GM18499 (cell line): ENCODE results near the gene NCR2.

Source experiments
- ATAC-seq: cut with Tn5 transposase; IDR thresholded peaks from one replicate; pipeline ENCODE4 v1.9.1; 2021; ENCODE audit warnings: moderate number of reproducible peaks; ENCODE audit not compliant: insufficient read depth, unreplicated experiment

NCR2 gene

DNA sequence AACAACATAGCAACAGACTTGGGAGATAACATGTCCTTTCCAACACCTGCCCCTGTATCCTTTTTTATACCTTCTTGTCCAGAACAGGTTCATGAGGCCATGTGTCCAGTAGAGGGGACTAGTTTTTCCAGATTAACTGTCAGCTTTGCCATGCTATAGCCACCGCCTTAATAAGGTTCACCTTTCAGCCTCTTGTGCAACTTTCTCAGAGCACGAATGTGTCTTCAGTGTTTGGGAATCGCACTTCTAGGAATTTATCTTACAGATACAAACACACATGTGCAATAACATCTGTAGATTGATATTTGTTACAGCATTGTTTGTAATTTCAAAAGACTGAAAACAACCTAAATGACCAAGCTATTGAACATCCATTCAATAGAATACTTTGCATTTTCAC lies 21.4 kb downstream of the NCR2 start:
- ATAC-seq, result no peak

DNA sequence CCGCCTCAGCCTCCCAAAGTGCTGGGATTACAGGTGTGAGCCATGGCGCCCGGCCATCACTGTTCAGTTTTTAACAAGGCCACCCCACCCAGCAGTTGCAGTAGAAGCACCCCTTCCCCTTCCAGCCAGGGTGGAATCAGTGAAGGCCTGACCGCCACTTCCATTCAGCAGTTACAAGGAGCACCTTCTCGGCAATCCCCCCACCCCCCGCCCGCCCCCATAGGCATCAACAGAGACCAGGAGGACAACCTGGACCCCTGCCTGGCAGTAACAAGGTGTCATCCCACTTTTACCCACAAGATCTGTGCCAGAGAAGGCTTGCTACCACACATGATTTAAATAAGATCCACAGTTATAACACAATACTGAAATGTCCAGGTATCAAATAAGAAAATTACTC lies 23.1 kb downstream of the NCR2 start:
- ATAC-seq, result no peak

DNA sequence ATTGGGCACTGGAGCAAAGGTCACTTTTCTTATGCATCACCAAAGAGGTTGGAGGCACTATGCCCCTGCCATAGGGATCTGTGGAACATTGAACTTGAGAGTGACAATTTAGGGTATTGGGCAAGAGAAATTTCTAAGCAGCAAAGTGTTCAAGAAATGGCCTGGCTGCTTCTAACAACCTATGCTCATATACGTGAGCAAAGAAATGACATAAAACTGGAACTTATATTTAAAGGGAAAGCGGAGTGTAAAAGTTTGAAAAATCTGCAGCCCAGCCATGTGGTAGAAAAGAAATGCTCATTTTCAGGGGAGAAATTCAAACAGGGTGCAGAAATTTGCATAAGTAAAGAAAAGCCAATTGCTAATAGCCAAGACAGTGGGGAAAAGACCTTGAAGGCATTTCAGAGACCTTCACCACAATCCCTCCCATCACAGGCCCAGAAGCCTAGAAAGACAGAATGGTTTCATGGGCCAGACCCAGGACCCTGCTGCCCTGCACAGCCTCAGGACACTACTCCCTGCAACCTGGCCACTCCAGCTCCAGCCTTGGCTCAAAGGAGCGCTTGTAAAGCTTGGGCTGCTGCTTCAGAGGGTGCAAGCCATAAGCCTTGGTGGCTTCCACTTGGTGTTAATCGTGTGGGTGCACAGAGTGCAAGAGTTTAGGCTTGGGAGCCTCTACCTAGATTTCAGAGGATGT lies 24.4 kb downstream of the NCR2 start:
- no peak for ATAC-seq

DNA sequence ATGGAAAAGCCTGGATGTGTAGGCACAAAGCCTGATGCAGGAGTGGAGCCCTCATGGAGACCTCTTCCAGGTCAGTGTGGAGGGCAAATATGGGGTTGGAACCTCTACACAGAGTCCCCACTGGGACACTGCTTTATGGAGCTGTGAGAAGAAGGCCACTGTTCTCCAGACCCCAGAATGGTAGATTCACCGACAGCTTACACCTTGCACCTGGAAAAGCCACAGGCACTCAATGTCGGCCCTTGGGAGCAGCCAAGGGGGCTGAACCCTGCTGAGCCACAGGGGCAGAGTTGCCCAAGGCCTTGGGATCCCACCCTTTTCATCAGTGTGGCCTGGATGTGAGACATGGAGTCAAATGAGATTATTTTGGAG lies 24.9 kb downstream of the NCR2 start:
- no peak for ATAC-seq

DNA sequence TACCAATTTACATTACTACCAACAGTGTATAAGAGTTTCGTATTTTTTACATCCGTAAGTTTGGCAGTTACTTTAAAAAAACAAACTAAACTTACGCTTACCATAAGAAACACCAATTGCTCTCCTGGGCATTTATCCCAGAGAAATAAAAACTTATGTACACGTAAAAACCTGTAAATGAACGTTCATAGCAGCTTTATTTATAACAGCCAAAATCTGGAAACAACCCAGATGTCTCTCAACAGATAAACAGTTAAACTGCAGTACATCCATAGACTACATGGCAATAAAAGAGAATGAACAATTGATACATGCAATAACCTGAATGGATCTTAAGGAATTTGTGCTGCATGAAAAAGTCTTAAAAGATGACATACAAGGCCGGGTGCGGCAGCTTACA lies 30.7 kb downstream of the NCR2 start:
- ATAC-seq, result no peak

DNA sequence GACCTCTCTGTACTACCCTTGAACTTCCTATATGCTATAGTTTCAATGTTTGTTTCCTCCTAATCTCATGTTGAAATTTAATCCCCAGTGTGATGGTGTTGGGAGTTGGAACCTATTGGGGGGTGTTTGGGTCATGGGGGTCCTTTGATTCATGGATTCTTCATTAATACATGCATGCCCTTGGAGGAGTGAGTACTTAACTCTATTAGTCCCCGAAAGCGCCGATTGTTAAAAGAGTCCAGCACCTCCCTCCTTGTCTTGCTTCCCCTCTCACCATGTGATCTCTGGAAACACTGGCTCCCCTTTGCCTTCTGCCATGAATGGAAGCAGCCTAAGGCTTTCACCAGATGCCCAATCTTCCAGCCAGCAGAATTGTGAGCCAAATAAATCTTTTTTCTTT lies 31.7 kb downstream of the NCR2 start:
- ATAC-seq, result no peak

DNA sequence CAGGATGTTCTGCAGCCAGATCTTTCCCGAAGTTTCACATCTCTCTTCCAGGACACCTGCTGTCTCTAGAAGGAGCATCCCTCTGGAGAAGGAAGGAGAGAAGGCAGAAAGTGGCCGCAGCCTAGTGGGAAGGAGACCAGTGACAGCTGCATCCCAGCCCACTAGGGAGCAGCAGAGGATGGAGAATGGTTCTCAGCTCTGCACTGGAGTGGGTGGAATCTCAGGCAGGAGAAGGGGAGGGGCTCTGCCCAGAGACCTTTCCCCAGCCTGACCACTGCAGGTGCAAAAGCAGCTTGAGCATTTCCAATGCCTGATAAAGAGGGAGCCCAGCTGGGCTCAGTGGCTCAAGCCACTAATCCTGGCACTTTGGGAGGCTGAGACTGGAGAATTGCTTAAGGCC lies 32.3 kb downstream of the NCR2 start:
- ATAC-seq, result no peak

DNA sequence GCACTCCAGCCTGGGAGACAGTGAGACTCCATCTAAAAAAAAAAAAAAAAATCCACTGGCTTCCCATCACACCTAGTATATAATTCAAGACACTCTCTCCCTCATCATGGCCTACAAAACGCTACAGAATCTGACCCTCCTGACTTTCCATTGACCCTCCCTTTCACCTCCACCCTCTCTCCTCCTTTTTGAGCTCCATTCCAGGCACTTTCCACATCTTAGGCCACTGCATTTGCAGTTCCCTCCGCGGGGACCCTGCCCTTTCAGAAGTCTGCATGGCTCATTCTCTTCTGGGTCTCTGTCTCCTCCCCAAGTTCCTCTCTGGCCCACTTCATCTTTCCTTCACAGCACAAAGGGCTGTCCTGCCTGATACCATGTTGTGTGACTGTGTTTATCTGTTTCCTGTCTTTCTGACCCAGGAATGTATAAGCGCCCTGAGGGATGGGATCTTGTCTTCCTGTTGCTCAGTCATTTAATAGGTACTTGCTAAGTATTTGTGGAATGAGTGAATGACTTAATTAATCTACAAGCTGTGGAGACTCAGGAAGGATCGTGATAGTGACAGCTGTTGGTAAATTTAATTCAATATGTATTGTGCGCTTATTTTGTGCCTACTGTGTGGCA lies 35.2 kb downstream of the NCR2 start:
- no peak for ATAC-seq

DNA sequence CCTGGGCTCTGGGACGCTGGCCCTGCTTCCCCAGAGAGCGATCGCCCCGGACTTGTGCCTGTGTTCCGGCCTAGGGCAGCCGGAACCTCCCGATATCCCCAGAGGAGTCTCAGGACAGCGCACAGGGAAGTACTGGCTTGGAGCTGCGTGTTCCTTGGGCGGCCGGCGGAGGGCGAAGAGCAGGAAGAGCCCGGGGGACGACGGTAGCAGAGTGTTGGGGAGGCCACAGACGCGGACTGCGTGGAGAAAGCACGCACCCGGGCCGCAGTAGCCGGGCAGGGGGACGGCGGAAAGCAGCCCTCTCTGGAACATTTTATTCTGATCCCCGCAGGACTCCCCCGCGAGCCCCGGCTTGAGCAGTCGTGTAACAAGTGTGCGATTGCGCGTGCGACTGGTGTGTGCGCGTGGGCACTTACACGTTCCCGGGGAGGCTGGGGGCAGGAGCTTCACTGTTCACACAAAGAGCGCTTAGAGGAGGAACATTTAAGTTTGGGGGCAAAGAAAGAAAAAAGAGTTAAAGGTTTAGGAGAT lies 36.1 kb downstream of the NCR2 start:
- no peak for ATAC-seq

DNA sequence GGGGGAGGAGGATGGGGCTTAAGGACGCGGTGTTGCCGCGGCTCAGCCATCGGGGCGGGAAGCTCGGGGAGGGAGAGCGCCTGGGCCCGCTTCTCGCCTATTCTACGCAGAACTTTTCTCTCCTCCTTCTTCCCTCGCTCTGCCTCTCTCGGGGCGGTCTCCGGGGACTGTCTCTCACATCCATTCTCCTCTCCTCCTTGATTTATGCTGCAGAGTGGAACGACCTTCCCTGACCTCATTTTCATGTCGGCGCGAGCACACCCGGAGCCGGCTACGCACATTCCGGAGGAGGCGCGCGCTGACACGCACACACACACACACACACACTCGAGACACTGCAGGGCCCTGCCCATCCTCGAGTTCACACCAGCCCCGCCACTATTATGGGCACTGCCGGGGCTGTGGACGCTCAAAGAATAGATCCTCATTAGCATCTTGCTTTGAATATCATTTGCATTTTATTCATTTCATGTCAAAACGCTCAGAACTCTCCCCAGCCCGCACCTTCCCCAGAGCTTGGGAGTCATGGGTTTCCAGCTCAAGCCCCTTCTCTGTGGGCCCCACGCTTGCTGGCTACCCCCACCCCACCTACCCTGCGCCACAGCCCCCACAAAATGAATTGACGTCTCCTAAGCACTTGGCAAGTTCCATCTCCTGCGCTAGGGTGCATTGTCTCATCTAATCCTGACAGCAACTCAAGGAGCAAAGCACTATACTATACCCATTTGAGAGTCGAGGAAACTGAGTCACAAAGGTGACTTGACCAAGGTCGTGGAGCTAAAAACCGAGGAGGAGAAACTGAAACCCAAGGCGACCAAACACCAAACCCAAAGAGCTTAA lies 36.8 kb downstream of the NCR2 start:
- no peak for ATAC-seq

DNA sequence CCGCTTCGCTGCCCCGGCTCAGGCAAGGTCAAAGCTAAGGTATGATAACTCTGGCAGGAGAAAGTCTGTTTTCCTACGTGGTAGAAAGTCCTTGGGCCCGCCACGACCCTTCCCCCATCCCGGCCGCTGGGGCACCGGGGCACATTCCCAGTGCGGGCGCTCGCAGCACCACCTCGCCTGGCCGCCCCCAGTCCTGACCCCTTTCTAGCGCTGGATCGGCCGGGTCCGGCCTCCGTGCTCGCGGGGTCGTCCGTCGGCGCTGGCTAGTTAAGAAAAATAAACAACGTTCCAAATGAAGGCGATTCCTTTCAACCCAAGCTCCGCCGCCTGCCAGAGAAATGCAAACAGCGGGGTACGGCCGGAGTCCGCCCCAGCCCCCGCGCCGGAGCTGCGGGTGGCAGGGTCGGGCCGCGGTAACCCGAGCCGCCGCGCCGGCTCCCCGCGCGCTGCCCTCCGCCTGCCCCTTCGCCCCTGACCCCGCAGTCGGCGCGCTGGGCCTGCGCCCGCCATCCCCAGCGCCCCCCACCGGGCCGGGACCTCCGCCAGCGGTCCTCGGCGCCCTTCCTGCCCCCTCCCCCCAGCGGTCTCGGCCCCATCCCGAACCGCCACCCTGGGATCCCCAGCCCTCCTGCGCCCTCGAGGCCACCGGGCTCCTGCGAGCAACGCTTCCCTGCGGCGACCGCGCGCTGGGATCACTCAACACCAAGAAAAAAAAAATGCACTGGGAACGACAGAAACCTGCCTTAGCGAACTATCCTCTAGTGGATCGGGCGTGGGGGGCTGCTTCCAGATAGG lies 37.6 kb downstream of the NCR2 start:
- no peak for ATAC-seq

DNA sequence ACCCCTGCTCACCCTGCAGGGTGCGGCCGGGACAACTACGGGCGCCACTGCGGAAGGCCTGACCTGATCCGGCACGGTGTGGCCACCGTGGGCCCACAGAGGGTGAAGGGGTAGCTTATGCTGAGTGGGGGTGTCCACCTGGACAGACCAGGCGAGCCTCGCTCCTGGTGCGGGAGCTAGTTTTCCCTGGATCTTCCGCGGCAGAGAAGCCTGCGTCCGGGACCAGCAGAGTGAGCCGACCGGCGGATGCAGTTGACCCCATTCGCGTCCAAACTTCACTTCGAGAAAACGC lies 38.2 kb downstream of the NCR2 start:
- ATAC-seq, result no peak

DNA sequence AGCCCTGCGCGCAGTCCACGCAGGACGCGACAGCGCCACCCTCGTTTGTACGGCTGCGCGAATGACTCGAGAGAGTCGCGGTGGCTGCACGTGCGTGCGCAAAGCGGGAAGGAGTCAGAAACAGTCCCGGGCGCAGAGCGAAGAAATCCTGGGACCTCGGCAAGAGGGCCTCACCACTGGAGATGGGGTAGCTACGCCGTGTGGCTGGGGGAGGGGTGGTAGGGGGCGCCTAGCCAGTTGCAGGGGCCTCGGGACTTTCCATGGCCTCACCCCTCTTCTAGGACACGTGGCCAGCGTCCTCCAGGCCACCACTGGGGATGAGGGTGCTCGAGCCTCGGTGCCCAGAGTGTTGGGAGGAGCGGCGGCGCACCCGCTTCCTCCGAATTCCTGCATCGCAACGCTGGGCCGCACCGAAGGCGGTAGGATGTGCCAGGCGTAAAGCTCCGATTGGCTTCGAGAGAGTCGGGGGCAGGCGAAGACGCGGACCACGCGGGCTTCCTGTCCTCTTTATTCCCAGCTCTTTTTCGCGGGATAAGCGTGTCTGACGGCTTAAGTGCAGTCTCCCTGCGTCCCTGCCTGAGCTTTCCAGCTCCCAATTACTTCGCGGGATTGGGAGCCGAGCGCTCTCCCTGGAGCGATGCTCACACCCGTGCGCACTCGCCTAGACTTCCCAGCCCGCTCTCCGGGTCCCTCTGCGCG lies 38.7 kb downstream of the NCR2 start:
- no peak for ATAC-seq

DNA sequence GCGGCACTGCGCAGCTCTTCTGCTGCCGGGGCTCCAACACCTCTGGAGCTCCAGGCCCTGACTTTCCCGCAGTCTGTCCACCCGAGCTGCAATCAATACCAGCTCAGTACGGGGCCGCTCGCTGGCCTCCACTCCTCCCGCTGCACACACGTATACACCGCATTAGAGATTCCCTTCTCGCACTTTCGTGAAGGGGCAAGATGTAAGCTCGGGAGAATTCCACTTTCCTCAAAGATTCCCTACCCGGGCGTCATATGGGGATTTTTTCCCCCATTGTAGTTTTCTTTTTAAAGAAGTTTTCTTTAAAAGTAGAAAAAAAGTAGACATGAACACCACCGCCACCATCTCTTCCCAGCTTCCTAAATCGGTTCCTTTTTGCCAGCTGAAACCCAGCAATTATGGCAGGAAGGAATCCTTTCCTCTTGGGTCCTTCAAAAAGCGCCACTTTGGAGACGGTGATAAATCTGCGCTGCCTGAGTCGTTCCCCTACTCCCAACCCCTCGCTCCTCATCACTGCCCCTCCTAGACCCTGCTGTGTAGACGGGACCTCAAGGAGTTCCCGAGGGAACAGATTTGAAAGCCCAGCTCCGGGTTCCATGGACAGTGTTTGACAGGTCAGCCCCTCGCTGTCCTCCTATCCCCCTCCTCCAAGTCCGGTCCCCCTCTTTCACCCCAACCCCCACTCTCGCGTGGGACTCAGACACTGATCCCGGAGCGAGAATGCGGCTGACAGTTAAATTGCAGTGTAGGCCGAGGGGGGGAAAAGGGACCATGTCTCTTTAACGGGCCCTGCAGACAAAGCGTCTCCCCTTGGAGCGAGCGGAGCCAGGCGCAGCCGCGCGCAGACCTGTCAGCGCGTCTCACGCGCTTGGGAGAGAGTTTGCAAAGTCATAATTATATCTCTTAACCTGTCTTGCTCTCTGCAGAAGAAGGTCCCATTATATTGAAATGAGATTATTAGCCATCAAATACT lies 39.5 kb downstream of the NCR2 start:
- ATAC-seq, result no peak

DNA sequence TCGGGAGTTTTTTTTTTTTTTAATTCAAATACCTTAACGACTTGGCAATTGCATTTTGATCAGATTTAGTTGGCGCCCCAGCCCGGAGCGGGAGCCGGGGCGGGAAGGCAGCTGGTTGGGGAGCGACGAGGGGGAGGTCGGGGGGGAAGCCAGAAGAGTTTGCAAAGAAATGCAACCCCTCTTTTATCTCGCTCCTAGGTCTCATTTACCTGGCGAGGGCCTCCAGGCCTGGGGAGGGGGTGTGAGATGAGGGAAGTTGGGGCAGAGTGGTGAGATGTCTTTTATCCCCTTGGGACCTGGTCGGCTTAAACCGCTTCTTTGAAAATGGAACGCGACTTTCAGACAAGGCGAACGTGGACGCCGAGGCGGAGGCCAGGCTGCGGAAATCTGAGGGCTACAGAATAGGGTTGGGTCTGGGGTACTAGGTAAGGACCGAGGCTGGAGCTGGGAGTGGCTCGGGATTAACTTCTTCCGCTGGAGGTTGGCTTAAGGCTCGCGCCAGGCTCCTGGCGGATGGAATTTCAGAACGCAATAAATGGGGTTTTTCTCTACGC lies 40.3 kb downstream of the NCR2 start:
- no peak for ATAC-seq

DNA sequence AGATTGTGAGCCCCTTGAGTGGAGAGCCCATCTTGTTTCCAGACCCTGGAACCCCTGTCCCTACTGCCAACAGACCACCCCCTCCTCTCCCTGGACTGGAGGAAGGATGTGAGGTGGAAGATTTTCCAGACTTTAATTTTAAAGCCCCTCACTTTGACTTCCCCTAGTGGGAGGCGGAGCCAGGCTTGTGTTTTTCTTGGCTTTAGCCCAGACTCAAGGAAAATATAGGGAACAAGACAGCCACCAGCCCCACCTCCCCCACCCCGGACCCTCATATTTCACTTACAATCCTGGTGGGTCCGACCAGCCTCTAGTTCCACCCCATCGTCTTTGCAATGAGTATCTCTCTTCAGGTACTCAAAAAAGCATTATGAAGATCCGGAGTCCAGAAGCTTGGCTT lies 40.8 kb downstream of the NCR2 start:
- ATAC-seq, result no peak

DNA sequence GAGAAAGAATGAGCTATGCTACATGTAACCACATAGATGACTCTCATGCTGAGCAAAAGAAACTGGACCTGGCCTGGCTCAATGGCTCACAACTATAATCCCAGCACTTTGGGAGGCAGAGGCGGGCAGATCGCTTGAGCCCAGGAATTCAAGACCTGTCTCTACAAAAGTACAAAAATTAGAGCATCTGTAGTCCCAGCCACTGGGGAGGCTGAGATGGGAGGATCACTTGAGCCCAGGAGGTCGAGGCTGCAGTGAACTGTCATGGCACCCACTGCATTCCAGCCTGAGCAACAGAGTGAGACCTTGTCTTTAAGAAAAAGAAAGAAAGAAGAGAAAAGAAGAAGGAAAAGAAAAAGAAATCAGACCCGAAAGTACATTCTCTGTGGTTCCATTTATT lies 41.7 kb downstream of the NCR2 start:
- no peak for ATAC-seq

DNA sequence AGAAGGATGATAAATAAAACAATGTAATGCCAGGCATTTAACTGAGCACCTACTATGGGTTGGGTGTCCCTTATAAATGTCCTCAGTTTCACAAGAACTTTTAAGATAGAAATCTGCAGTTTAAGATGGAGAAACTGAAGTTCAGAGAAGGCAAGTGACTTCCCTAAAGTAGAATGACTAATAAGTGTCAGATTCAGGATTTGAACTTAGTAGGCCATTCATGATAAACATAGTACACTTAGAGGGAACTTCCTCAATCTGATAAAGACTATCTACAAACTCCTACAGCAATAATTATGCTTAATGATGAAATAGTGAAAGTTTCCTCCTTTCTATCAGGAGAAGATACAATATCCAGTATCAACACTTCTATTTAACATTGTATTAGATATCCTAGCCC lies 43.9 kb downstream of the NCR2 start:
- no peak for ATAC-seq

DNA sequence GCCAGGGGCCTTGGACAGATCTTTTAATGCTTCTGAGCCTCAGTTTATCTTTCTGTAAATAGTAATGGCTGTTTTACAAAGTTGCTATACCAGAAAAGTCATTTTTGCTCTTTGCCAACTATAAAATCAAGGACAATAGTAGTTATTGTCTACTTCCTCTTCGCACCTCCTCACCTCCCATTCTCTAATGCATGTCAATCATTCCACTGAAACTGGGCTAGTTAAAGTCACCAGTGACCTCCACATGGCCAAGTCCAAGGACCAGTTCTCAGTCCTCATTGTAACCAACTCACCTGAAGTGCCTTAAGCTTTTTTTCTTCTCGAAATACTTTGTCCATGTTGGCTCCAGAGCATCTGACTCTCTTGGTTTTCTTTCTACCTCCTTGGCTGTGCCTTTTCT lies 51.2 kb downstream of the NCR2 start:
- ATAC-seq, result no peak
